Fibroblast of peridontal ligament (primary cell): Measurements from ENCODE around the gene P4HA1.
A peak's percentile ranks its signal among the peaks of the same experiment; 100 is the strongest.
"Not testable (repeated sequence)": the region's sequence is repeated elsewhere in the genome, so short reads cannot be mapped to it uniquely, and the experiment has no call there.

Experiments used
- DNase-seq: peaks from one replicate; pipeline ENCODE4 v3.0.0-alpha.2; 2010; ENCODE audit errors: extremely low read depth

P4HA1 gene

DNA sequence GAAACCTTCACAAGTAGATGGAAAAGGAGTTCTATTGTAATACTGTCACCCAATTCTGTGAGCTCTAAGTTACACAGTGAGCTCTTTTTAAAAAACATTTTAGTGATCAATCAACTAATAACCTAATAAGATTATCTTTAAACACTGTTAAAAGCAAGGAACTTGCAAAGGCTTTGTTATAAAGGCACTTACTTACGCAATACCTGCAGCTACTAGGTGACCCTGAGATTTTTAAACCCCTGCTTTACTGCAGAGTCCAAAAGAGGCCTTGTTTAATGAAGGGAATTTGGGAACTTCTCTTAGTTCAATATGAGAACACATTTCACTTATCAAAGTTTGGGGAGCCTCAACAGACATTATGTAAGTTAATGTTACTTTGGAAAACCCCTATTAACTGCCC lies 53.3 kb downstream of the P4HA1 start:
- no peak for DNase-seq

DNA sequence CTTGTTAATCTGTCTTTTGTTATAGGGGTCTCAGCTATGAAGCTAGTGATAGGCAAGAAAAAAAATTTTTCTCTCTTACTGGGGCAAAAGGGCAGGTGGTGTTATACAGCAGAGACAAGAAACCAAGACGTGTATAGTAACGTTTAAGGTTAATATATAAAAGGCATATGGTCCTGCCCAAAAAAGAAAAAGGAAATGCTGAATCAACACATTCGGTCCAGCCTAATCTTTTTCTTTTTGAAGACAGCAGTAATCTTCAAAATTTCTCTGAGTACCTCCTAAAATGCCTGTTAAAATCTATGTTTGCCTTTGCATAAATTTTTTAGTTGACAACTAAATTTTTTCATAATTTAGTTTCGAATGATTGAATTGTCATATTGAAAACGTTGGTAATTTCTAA lies 54.5 kb downstream of the P4HA1 start:
- DNase-seq = no peak

DNA sequence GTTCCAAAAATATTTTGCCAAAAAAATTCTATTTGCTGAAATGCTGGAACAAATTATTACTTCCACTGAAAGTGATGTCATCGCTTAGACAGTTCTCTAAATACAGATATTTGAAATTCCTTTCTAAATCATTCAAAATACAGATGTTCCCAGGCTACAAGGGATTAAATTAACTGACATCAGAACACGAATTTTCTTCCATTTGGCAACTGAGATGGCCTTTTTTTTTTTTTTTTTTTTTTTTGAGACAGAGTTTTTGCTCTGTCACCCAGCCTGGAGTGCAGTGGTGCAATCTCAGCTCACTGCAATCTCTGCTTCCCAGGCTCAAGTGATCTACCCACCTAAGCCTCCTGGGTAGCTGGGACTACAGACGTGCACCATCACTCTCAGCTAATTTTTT lies 57.0 kb downstream of the P4HA1 start:
- DNase-seq = peak; percentile 93

DNA sequence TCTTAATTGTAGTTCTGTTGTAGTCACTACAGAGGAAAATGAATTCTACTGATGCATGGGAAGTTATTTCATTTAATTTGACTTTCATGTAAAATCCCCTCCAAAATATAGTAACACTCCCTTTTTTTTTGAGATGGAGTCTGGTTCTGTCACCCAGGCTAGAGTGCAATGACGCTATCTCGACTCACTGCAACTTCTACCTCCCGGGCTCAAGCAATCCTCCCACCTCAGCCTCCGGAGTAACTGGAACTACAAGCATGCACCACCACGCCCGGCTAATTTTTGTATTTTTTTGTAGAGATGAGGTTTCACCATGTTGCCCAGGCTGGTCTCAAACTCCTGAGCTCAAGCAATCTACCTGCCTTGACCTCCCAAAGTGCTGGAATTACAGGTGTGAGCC lies 60.4 kb downstream of the P4HA1 start:
- DNase-seq = not testable (repeated sequence)

DNA sequence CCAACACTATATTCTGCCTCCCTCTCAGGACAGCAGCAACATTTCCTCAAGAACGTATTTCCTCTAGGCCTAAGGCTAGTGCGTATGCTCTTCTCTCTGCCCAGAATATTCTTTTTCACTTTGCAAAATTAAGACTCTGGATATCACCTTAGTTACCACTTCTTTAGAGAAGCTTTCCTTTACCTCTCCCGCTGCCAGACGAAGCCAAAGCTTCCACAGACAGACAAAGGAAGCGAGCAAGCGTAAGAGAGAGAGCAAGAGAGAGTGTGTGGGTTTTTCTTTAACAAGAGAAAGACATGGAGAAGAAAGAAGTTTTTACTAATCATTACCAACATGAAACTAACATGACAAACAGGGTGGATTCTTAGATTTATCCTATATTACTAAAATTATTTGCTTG lies 64.1 kb downstream of the P4HA1 start:
- DNase-seq = no peak

DNA sequence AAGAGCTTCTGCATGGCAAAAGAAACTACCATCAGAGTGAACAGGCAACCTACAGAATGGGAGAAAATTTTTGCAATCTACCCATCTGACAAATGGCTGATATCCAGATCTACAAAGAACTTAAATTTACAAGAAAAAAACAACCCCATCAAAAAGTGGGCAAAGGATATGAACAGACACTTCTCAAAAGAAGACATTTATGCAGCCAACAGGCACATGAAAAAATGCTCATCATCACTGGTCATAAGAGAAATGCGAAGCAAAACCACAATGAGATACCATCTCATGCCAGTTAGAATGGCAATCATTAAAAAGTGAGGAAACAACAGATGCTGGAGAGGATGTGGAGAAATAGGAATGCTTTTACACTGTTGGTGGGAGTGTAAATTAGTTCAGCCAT lies 70.0 kb downstream of the P4HA1 start:
- DNase-seq = not testable (repeated sequence)

DNA sequence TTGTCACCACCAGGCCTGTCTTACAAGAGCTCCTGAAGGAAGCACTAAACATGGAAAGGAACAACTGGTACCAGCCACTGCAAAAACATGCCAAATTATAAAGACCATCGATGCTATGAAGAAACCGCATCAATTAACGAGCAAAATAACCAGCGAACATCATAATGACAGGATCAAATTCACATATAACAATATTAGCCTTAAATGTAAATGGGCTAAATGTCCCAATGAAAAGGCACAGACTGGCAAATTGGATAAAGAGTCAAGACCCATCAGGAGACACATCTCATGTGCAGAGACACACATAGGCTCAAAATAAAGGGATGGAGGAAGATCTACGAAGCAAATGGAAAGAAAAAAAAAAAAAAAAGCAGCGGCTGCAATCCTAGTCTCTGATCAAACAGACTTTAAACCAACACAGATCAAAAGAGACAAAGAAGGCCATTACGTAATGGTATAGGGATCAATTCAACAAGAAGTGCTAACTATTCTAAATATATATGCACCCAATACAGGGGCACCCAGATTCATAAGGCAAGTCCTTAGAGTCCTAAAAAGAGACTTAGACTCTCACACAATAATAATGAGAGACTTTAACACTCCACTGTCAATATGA lies 73.1 kb downstream of the P4HA1 start:
- DNase-seq = not testable (repeated sequence)

DNA sequence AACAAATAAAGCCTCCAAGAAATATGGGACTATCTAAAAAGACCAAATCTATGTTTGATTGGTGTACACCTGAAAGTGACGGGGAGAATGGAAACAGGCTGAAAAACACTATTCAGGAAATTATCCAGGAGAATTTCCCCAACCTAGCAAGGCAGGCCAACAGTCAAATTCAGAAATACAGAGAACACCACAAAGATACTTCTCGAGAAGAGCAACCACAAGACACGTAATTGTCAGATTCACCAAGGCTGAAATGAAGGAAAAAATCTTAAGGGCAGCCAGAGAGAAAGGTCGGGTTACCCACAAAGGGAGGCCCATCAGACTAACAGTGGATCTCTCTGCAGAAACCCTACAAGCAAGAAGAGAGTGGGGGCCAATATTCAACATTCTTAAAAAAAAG lies 73.7 kb downstream of the P4HA1 start:
- DNase-seq = not testable (repeated sequence)

DNA sequence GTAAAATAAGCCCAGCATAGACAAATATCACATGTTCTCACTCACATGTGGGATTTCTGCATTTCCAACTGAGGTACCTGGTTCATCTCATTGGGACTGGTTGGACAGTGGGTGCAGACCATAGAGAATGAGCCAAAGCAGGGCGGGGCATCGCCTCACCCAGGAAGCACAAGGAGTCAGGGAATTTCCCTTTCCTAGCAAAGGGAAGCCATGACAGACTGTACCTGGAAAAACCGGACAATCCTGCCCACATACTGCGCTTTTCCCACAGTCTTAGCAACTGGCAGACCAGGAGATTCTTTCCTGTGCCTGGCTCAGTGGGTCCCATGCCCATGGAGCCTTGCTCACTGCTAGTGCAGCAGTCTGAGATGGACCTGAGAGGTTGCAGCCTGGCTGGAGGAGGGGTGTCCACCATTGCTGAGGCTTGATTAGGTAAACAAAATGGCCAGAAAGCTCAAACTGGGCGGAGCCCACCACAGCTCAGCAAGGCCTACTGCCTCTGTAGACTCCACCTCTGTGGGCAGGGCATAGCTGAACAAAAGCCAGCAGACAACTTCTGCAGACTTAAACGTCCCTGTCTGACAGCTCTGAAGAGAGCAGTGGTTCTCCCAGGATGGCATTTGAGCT lies 75.0 kb downstream of the P4HA1 start:
- not testable (repeated sequence) for DNase-seq

DNA sequence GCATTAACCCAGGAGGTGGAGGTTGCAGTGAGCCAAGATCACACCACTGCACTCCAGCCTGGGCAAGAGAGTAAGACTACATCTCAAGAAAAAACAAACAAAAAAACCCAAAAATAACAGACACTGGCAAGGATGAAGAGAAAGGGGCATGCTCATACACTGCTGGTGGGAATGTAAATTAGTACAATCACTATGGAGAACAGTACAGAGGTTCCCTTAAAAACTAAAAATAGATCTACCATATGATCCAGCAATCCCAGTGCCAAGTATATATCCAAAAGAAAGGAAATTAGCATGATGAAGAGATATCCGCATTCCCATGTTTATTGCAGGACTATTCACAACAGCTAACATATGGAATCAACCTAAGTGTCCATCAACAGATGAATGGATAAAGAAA lies 75.6 kb downstream of the P4HA1 start:
- no peak for DNase-seq

DNA sequence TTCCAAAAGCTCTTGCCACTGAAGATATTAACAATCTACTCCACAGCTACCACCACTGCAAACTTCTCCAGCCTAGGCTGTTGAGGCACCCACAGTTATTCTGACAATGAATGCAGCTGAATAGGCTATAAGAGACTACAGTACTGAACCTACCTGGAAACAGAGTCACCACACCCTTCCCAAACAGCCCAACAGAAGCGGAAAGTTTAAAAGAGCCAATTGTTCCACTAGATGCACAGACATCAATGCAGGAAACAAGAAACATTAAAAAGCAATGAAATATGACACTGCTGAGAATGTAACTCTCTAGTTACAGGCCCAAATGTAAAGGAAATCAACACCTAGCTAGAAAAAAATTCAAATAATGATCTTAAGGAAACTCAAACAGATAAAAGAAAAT lies 77.6 kb downstream of the P4HA1 start:
- DNase-seq = no peak

DNA sequence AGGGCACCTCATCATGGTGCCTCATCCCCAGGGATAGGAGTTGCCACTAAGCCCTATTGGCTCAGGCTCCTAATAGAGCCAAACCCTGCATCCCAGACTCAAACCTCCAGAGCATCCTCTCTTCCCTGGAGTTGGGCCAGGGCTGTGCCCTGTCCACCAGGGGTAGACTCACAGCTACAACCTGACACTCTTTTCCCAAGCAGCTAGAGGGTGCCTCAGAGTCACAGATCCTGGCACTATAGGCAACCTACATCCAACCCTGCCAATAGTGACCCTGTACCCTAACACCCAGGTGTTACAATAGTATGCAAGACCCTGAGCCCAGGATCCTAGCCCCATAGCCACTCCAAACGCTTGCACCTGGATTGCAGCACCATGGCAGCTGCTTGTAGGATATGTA lies 78.0 kb downstream of the P4HA1 start:
- DNase-seq = no peak

DNA sequence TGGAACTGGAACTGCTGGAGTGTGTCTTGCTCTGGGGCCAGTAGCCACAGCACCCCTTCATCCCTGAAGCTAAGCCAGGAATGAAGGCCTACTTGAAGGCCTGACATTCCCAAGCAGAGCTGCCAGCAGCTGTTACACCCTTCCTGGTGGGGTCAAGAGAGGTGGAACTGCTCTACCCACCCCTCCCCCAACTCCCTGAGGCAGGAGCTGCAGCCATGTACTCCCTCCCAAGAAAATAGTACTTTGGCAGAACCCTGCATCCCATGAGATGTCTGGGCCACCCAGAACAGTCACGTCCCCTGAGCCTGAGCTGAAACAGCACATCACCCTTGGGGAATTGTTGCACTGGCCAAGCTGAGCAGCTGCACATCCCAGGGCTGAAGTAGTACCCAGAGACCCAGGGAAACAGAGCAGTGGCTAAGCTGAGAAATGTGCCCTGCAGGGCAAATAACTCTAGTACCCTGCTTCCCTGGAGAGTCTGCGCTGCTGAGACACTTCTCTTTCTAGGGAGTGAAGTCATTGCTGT lies 78.6 kb downstream of the P4HA1 start:
- peak; percentile 13 for DNase-seq

DNA sequence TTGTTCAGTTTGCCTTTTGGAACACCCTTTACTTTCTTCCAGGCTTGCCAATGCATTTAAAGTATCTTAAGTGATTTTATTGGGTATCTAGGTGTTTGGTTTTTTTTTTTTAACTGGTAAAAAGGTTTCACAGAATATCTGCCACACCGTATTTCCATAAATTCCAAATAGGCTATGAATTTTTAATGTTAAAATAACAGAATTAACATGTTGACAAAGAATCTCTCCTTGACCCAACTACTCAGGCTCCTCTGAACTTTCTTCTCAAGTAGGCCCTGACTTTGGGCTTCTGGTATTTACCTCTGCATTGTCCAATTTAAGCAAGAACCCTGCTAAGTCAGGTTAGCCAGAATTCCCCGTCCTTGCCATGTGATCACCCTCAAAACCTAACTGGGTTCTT lies 80.9 kb downstream of the P4HA1 start:
- no peak for DNase-seq

DNA sequence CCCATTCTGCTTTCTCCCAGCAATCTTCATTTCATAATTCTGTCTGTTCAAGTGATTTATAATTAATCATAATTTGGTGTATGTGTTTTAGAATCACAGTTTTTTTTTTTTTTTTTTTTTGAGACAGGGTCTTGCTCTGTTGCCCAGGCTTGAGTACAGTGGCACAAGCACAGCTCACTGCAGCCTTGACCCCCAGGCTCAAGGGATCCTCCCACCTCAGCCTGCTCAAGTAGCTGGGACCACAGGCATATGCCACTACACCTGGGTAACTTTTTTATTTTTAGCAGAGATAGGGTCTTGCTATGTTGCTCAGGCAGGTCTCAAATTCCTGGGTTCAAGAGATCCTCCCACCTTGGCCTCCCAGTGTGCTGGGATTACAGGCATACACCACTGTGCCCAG lies 92.8 kb downstream of the P4HA1 start:
- DNase-seq = no peak

DNA sequence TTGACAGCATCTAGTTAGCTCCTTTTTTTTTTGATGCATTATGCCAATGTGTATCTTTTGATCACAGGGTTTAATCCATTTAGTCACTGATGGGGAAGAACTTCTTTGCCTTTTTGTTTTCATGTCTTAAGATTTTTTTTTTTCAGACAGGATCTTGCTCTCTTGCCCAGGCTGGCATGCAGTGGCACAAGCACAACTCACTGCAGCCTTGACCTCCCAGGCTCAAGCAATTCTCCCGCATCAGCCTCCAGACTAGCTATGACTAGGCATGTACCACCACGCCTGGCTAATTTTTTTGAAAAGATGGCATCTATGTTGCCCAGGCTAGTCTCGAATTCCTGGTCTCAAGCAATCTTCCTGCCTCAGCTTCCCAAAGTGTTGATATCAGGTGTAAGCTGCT lies 95.7 kb downstream of the P4HA1 start:
- no peak for DNase-seq

DNA sequence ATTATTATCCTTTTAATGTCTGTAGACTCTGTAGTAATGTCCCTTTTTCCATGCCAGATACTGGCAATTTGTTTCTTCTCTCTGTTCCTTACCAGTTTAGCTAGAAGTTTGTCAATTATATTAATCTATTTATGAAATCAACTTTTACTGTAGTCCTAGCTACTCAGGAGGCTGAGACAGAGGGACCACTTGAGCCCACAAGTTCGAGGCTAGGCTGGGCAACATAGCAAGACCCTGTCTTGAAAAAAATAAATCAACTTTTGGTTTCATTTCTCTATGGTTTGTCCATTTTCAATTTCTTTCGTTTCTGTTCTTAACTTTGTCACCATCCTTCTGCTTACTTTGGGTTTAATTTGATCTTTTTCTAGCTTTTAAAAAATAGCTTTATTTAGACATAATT lies 99.6 kb downstream of the P4HA1 start:
- DNase-seq = no peak

DNA sequence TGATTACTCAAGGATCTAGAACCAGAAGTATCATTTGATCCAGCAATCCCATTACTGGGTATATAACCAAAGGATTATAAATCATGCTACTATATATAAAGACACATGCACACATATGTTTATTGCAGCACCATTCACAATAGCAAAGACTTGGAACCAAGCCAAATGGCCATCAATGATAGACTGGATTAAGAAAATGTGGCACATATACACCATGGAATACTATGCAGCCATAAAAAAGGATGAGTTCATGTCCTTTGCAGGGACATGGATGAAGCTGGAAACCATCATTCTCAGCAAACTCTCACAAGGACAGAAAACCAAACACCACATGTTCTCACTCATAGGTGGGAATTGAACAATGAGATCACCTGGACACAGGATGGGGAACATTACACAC lies 101.2 kb downstream of the P4HA1 start:
- not testable (repeated sequence) for DNase-seq

DNA sequence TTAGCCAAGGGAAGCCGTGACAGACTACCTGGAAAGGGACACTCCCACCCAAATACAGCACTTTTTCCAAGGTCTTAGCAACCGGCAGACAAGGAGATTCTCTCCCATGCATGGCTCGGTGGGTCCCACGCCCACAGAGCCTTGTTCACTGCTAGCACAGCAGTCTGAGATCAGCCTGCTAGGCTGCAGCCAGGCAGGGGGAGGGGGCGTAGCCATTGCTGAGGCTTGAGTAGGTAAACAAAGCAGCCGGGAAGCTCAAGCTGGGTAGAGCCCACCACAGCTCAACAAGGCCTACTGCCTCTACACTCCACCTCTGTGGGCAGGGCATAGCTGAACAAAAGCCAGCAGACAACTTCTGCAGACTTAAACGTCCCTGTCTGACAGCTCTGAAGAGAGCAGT lies 106.9 kb downstream of the P4HA1 start:
- not testable (repeated sequence) for DNase-seq

DNA sequence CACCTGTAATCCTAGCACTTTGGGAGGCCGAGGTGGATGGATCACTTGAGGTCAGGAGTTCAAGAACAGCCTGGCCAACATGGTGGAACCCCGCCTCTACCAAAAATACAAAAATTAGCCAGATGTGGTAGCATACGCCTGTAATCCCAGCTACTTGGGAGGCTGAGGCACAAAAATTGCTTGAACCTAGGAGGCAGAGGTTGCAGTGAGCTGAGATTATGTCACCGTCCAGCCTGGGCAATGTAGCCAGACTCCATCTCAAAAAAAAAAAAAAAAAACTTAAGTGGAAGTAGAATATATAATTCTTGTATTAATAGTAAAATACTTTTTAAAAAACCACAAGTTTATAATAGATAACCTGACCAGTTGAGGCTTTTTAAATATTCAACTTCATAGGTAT lies 112.0 kb downstream of the P4HA1 start:
- not testable (repeated sequence) for DNase-seq

DNA sequence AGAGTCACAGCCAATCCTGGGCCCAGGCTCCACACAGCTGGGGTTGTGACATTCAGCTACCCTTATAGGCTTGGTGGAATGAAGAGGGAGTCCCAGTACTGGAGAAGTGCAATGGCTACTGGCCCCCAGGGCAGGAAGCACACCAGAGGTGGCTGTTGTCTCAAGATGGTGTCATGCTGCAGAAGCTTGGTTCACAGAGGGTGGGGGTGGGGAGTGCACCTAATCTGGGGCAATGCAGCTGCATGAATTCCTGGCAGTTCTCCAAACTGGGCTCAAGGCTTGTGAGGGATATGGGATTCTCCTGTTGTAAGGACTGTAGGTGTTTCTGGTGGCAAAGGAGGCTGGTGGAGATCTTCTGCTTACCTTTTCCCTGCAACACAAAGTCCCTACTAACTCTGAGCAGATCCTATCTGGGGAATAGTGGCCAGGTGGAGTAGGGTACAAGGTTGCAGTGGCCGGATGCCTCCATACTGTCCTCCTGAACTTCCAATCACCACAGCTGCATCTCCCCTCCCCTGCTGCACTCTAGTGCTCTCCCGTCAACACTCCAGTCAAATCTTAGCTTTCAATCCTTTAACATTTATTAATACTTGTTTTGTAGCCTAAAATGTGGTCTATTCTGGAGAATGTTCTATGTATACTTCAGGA lies 114.7 kb downstream of the P4HA1 start:
- no peak for DNase-seq

DNA sequence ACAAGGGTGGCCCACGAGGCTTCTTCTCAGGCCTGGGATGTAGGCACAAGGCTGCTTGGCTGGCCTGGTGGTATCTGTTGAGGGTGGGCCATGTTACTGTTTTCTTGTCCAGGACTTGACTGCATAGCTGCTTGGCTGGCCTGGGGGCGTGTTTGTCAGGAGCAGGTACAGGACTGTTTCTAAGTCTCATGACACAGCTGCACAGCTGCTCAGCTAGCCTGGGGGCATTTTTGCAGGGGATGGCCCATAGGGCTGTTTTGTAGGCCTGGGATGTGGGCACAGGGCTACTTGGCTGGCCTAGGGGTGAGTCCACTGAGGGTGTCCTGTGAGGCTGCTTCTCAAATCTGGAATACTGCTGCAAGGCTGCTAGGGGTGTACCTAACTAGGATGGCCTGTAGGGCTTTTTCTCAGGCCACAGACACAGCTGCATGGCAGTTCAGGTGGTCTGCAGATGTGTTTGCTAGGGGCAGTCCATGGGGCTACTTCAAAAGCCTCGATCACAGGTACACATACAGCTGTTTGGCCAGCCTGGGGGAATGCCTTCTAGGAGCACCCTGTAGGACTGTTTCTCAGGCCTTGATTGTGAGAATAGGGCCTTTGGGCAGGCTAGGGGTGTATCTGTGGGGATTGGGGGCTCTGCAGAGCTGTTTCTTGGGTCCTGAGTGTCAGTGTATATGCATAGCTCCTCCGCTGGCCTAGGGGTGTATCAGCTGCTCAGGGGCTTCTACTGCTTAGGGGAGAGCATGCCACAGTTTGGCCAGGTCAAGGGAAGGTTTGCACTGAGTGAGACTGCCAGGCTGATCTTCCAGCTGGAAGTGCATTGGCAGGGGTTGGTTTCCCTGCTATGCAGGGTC lies 115.4 kb downstream of the P4HA1 start:
- no peak for DNase-seq
